Lower leg skin (tissue), 4 donors: ENCODE data around the gene PDZRN4. TPM values are rescaled to one million over a fixed set of nuclear protein-coding genes. Genes with fewer than 3 reads are reported as not detected.

Experiments used
- DNase-seq, 2 donors: peaks; one replicate each; pipeline ENCODE4 v3.0.0-alpha.2; 2019; ENCODE audit warnings: low spot score in 2 of 2
- H3K4me3 ChIP-seq: fragments of 200-600 bp; sonication (generic); 2 replicates; pipeline ENCODE4 v1.5.1; 2017; ENCODE audit warnings: mild to moderate bottlenecking, low read depth; ENCODE audit not compliant: poor library complexity, severe bottlenecking
- POLR2A ChIP-seq, 2 donors: fragments of 450-650 bp; IDR thresholded peaks; one replicate each; pipeline ENCODE4 v1.6.1; 2016 to 2017; ENCODE audit warnings: antibody characterized with exemption in 2 of 2, mild to moderate bottlenecking in 1 of 2, moderate library complexity in 1 of 2
- WGBS, 2 donors: methylation state at CpG; one replicate each; pipeline ENCODE4 v1.1.5; 2018; 5-methylcytosine and 5-hydroxymethylcytosine counted together
- intact Hi-C: fragments of 100-400 bp; cut with DNase I; formaldehyde crosslinking; loops from one replicate; pipeline ENCODE4 v1.15.0; 2023; ENCODE audit warnings: low total_unique reads
- total RNA-seq, 4 donors: library from RNA; depleted of rRNA; stranded (reverse); fragments of >200 nt; gene quantifications; one replicate each; pipeline ENCODE4 v1.1.0, GENCODE V29; 2016
- TF ChIP-seq, protein P1 (sequence below), 3 donors: fragments of 450-650 bp; IDR thresholded peaks; one replicate each; pipeline ENCODE4 v1.5.1; 2016; ENCODE audit warnings: antibody characterized with exemption in 3 of 3, mild to moderate bottlenecking in 3 of 3, moderate library complexity in 2 of 3

Gene PDZRN4
- total RNA-seq, 4 donors from 2014 or later = 0.65 to 8.3 (median 3.6) TPM

DNA sequence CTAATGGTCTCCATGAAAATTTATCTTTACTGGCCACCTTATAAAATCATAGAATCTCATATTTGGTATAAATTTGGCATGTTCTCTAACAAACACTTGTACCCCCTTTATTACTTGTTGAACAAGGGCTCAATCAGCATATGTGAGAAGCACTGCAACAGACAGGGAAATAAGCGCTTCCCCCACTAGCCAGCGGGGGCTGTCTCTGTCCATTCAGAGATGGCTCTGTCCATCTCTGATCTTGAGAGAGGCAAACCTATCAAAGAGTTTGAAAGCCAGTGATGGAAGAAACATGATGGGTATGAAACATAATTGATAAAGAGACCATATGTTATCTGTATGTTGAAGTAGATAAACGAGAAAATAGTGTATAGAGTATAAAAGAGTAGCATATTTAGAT is 326.8 kb downstream of the PDZRN4 start:
- H3K4me3 ChIP-seq = no peak overlapping the region
- WGBS, 2 donors = 92 to 93% methylated on average over 3 of the region's 3 CpGs

DNA sequence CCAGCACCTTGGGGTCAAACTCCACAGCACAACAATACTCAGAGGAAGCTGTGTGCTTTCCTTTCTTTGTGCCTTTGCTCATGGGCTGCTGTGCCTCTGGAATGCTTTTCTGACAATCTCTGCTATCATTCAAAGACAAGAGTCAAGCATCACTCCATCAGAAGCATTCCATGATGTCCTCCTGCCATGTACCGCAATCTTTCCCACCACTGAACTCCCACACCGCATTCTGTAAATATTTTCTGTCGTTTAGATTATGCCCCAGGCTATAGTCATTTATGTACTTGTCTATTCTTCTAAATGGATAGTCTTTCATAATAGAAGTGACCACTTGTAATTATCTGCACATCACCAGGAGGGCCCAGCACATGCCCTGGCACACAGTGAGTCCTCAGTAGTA is 327.8 kb downstream of the PDZRN4 start:
- 73 to 78% methylated on average over 3 of the region's 3 CpGs for WGBS, 2 donors
- intact Hi-C loops = no loop called here
- H3K4me3 ChIP-seq = no peak overlapping the region
- no peak for TF ChIP-seq POLR2A (IDR thresholded peaks at IDR 0.05)
- TF ChIP-seq, protein P1, sequence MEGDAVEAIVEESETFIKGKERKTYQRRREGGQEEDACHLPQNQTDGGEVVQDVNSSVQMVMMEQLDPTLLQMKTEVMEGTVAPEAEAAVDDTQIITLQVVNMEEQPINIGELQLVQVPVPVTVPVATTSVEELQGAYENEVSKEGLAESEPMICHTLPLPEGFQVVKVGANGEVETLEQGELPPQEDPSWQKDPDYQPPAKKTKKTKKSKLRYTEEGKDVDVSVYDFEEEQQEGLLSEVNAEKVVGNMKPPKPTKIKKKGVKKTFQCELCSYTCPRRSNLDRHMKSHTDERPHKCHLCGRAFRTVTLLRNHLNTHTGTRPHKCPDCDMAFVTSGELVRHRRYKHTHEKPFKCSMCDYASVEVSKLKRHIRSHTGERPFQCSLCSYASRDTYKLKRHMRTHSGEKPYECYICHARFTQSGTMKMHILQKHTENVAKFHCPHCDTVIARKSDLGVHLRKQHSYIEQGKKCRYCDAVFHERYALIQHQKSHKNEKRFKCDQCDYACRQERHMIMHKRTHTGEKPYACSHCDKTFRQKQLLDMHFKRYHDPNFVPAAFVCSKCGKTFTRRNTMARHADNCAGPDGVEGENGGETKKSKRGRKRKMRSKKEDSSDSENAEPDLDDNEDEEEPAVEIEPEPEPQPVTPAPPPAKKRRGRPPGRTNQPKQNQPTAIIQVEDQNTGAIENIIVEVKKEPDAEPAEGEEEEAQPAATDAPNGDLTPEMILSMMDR (IDR thresholded peaks at IDR 0.05) = no peak
- DNase-seq = no peak

More for the DNA sequence above, 326.8 kb downstream of the PDZRN4 start:
- DNase-seq = no peak
- TF ChIP-seq, protein P1 (IDR thresholded peaks at IDR 0.05) = no peak
- TF ChIP-seq POLR2A (IDR thresholded peaks at IDR 0.05) = no peak
- intact Hi-C loops = no loop called here

DNA sequence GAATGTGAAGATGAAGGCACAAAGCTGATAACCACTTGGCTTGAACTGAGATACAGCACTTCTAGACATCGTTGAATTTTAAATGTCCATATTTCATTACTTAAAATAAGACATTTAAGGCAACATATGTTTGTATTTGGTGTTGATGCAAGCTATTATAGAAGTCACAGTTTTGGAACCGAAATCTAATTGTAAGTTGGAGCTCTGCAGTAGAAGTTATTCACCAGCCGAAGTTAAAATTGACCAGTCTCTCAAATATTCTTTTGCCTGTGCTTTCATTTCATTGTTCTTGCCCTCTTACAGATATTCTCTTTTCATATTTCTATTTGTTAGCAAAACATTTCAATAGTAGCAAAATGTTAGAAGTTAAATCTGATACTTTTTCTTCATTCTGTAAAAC is 332.7 kb downstream of the PDZRN4 start:
- WGBS, 2 donors = 71 to 81% methylated on average over 3 of the region's 3 CpGs
- intact Hi-C loops = no loop called here

DNA sequence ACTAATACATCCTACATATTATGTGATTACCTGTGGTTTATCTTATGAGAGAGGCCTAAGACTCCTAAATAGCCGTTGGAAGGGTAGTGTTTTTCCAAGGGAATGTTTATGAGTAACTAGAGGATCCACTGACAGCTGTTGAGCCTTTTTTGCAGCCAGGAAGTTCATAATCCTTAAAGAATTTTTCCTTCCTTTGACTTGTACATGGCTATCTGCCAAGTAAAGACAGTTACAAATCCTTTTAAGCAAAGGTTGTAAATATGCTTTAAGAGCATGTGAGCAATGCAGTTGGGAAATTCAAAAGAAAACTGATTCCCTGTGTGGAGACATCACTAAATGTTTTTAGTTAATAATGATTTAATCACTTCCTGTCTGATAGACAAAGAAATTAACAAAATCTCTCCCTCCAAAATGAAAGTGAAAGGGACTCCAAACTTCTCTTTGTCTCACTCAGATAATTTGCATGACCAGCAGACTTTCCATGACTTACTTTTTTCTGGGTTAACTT is 333.8 kb downstream of the PDZRN4 start:
- WGBS, 2 donors = 5 to 6% methylated on average over 1 of the region's 1 CpG
- no peak for DNase-seq
- TF ChIP-seq, protein P1 (IDR thresholded peaks at IDR 0.05) = no peak
- no peak for TF ChIP-seq POLR2A (IDR thresholded peaks at IDR 0.05)
- intact Hi-C loops = no loop called here
- no peak overlapping the region for H3K4me3 ChIP-seq

More for the DNA sequence above, 332.7 kb downstream of the PDZRN4 start:
- H3K4me3 ChIP-seq = no peak overlapping the region
- no peak for DNase-seq
- TF ChIP-seq POLR2A (IDR thresholded peaks at IDR 0.05) = no peak

DNA sequence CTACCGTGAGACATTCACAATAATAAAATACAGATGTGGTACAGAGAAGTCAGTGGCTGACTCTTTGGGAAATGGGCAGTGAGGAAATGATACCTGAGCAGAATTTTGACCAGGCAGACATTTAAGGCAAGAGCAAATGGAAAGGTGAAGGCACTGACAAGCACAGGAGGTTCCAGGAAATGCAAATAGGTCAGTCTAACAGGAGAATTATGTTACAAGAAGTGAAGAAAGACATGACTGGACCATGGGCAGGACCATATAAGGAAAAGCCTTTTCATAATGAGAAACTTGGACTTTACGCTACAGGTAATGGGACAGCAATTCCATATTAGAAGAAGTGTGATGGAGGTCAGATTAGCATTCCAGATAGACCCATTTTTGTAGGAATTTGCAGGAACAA is 338.9 kb downstream of the PDZRN4 start:
- intact Hi-C loops = no loop called here
- DNase-seq = no peak
- TF ChIP-seq POLR2A (IDR thresholded peaks at IDR 0.05) = no peak
- TF ChIP-seq, protein P1 (IDR thresholded peaks at IDR 0.05) = no peak
- 77 to 82% methylated on average over 2 of the region's 2 CpGs for WGBS, 2 donors
- no peak overlapping the region for H3K4me3 ChIP-seq

DNA sequence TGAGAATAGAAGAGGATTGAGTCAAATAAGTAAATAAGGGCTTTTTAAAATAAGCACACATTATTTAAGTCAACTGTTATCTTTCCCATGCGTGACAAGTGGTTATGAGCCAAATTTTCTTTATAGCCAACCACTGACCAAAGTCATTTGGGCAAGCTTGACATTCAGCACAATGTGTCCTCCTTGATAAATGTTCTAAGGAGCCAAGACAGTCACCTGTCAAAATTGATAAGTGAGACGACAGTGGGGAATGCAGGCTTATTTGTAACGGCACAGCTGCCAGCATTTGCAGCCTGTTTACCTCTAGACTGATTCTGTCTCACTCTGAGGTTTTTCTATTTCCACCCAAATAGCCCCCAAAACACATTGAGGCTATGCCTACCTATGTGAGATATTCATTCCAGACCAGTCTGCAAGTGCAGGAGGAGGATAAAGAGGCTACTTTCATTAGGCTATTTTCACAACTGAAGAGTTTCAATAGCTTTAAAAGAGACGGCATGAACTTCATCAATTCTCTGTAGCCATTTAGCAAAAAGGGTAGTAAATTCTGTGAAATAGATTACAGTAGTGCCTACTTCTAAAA is 339.5 kb downstream of the PDZRN4 start:
- 51 to 87% methylated on average over 4 of the region's 4 CpGs for WGBS, 2 donors
- no peak overlapping the region for H3K4me3 ChIP-seq
- intact Hi-C loops = no loop called here
- no peak for TF ChIP-seq POLR2A (IDR thresholded peaks at IDR 0.05)
- TF ChIP-seq, protein P1 (IDR thresholded peaks at IDR 0.05) = no peak
- no peak for DNase-seq
